HL-60 (cell line): ENCODE measurements around the gene RBFOX2.

ENCODE experiments used
- DNase-seq, 2 experiments: peaks; one replicate each; pipeline ENCODE4 v3.0.0-alpha.2; 2010 to 2020; ENCODE audit warnings: low read depth in 1 of 2, low spot score in 1 of 2
- H3K27ac ChIP-seq: fragments of 250-450 bp; sonication (Bioruptor Pico); replicated peaks from 2 replicates; pipeline ENCODE4 v1.5.1; 2020; ENCODE audit warnings: mild to moderate bottlenecking, moderate library complexity
- H3K27me3 ChIP-seq: fragments of 250-450 bp; sonication (Bioruptor Pico); 2 replicates; pipeline ENCODE4 v1.5.1; 2021; ENCODE audit warnings: mild to moderate bottlenecking, moderate library complexity; ENCODE audit not compliant: insufficient read depth, poor library complexity, severe bottlenecking
- H3K4me3 ChIP-seq: replicated peaks from 2 replicates; pipeline ENCODE4 v1.5.1; 2011; ENCODE audit warnings: mild to moderate bottlenecking, control low read depth, low read length; ENCODE audit not compliant: insufficient read depth
- CTCF ChIP-seq: IDR thresholded peaks from one replicate; pipeline ENCODE4 v1.5.1; 2011; ENCODE audit warnings: low read length, control low read depth, inconsistent platforms; ENCODE audit not compliant: insufficient read depth
- GABPA ChIP-seq: IDR thresholded peaks from 2 replicates; pipeline ENCODE4 v1.6.1; 2012; ENCODE audit warnings: low read depth
- POLR2AphosphoS5 ChIP-seq: IDR thresholded peaks from 2 replicates; pipeline ENCODE4 v1.6.1; 2012; ENCODE audit warnings: low read depth
- REST ChIP-seq: IDR thresholded peaks from 2 replicates; pipeline ENCODE4 v1.6.1; 2012; ENCODE audit warnings: low read depth; ENCODE audit not compliant: insufficient replicate concordance
- SPI1 ChIP-seq: IDR thresholded peaks from 2 replicates; pipeline ENCODE4 v1.6.1; 2012; ENCODE audit warnings: low read depth, mild to moderate bottlenecking, borderline replicate concordance

The RBFOX2 gene

GRCh38 chr22:35914357-35914664, 114.3 kb downstream of the RBFOX2 start:
- no peak for DNase-seq
- peaks cover 28% of the 10 kb centered on the region for H3K27me3 ChIP-seq
- no peak overlapping the region for H3K4me3 ChIP-seq
- no peak for TF ChIP-seq SPI1
- no peak for TF ChIP-seq POLR2AphosphoS5
- TF ChIP-seq GABPA: no peak
- no peak for TF ChIP-seq CTCF
- no peak for TF ChIP-seq REST
- H3K27ac ChIP-seq: no peak overlapping the region

- DNase-seq: no peak
- TF ChIP-seq POLR2AphosphoS5 (no peak), REST (no peak), SPI1 (no peak), CTCF (no peak), GABPA (no peak)
- Histone ChIP-seq H3K27ac (no peak overlapping the region), H3K4me3 (no peak overlapping the region), H3K27me3 (peaks cover 28% of the 10 kb centered on the region)
These were observed 114.7 kb downstream of the RBFOX2 start for GRCh38 chr22:35913925-35914324.

- H3K27ac ChIP-seq: no peak overlapping the region
- H3K4me3 ChIP-seq: no peak overlapping the region
- peaks cover 28% of the 10 kb centered on the region for H3K27me3 ChIP-seq
- DNase-seq: no peak
- TF ChIP-seq SPI1 (no peak), REST (no peak), GABPA (no peak), CTCF (no peak), POLR2AphosphoS5 (no peak)
These were observed 116.0 kb downstream of the RBFOX2 start for GRCh38 chr22:35912658-35913057.
